Measurements from ENCODE around the gene MDP1. TPM values are rescaled to one million over a fixed set of nuclear protein-coding genes. Genes with fewer than 3 reads are reported as not detected.

MDP1 gene
- total RNA-seq, 1 experiment from 2014 or later: 8.9 TPM

DNA sequence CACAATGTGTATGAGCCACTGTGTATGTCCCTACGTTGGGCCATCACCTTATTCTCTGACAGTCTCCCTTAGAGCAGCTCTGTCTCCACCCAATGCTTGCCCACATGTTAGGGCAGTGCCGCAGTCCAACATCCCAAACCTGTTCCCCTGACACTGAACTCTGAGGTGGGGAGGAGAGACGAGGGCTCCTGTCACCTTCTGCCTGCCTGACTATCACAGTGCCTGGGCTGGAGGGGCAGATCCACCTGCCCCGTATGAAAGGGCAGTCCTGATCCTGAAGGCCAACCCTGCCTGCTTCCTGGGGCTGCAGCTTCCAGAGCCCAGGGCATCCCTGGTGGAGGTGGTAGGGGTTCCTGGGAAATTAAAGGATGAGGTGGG lies 44.9 kb upstream of the MDP1 start:
- H3K27me3 ChIP-seq (ENCODE audit: control insufficient read depth, insufficient read depth, low read length): no peaks in the 10 kb centered on the region
- ATAC-seq (no peak), DNase-seq (ENCODE audit: low read depth, low spot score) (no peak)
- no peak overlapping the region for H3K4me3 ChIP-seq (ENCODE audit: low read depth in 2 of 2, low read length in 2 of 2)
- no TSS peak for BruUV-seq (replicated peaks)
- no peaks in the 10 kb centered on the region for H3K9me3 ChIP-seq (ENCODE audit: control insufficient read depth, insufficient read depth, low read depth, low read length)
- POLR2A ChIA-PET: no interaction called here
- H3K27ac ChIP-seq (ENCODE audit: low read length): no peak overlapping the region
- H3K4me1 ChIP-seq (ENCODE audit: control insufficient read depth, insufficient read depth, low read length): no peaks in the 10 kb centered on the region
- intact Hi-C loops (cut with micrococcal nuclease; ENCODE audit: unreplicated experiment): no loop called here
- H3K36me3 ChIP-seq (ENCODE audit: control insufficient read depth, insufficient read depth, low read length): no peaks in the 10 kb centered on the region
- in situ Hi-C loops (cut with HindIII; ENCODE audit: low pct_unique_long_range_greater_than_20kb, low sequenced_read_pairs): no loop called here
- CTCF ChIA-PET: no interaction called here
- no peak for TF ChIP-seq TCF7L2 (IDR thresholded peaks at IDR 0.05; ENCODE audit: low read depth, low read length)
- TF ChIP-seq POLR2AphosphoS5 (IDR thresholded peaks at IDR 0.05; ENCODE audit: low read depth, low read length): no peak
- no peak for TF ChIP-seq SIN3A (IDR thresholded peaks at IDR 0.05; ENCODE audit: borderline replicate concordance, insufficient read depth, low read depth, low read length)
- TF ChIP-seq, protein P1, sequence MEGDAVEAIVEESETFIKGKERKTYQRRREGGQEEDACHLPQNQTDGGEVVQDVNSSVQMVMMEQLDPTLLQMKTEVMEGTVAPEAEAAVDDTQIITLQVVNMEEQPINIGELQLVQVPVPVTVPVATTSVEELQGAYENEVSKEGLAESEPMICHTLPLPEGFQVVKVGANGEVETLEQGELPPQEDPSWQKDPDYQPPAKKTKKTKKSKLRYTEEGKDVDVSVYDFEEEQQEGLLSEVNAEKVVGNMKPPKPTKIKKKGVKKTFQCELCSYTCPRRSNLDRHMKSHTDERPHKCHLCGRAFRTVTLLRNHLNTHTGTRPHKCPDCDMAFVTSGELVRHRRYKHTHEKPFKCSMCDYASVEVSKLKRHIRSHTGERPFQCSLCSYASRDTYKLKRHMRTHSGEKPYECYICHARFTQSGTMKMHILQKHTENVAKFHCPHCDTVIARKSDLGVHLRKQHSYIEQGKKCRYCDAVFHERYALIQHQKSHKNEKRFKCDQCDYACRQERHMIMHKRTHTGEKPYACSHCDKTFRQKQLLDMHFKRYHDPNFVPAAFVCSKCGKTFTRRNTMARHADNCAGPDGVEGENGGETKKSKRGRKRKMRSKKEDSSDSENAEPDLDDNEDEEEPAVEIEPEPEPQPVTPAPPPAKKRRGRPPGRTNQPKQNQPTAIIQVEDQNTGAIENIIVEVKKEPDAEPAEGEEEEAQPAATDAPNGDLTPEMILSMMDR (IDR thresholded peaks at IDR 0.05): no peak
- TF ChIP-seq, protein P2, sequence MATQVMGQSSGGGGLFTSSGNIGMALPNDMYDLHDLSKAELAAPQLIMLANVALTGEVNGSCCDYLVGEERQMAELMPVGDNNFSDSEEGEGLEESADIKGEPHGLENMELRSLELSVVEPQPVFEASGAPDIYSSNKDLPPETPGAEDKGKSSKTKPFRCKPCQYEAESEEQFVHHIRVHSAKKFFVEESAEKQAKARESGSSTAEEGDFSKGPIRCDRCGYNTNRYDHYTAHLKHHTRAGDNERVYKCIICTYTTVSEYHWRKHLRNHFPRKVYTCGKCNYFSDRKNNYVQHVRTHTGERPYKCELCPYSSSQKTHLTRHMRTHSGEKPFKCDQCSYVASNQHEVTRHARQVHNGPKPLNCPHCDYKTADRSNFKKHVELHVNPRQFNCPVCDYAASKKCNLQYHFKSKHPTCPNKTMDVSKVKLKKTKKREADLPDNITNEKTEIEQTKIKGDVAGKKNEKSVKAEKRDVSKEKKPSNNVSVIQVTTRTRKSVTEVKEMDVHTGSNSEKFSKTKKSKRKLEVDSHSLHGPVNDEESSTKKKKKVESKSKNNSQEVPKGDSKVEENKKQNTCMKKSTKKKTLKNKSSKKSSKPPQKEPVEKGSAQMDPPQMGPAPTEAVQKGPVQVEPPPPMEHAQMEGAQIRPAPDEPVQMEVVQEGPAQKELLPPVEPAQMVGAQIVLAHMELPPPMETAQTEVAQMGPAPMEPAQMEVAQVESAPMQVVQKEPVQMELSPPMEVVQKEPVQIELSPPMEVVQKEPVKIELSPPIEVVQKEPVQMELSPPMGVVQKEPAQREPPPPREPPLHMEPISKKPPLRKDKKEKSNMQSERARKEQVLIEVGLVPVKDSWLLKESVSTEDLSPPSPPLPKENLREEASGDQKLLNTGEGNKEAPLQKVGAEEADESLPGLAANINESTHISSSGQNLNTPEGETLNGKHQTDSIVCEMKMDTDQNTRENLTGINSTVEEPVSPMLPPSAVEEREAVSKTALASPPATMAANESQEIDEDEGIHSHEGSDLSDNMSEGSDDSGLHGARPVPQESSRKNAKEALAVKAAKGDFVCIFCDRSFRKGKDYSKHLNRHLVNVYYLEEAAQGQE (IDR thresholded peaks at IDR 0.05; ENCODE audit: insufficient read depth in 1 of 2, low read depth in 2 of 2, low read length in 1 of 2): no peak

DNA sequence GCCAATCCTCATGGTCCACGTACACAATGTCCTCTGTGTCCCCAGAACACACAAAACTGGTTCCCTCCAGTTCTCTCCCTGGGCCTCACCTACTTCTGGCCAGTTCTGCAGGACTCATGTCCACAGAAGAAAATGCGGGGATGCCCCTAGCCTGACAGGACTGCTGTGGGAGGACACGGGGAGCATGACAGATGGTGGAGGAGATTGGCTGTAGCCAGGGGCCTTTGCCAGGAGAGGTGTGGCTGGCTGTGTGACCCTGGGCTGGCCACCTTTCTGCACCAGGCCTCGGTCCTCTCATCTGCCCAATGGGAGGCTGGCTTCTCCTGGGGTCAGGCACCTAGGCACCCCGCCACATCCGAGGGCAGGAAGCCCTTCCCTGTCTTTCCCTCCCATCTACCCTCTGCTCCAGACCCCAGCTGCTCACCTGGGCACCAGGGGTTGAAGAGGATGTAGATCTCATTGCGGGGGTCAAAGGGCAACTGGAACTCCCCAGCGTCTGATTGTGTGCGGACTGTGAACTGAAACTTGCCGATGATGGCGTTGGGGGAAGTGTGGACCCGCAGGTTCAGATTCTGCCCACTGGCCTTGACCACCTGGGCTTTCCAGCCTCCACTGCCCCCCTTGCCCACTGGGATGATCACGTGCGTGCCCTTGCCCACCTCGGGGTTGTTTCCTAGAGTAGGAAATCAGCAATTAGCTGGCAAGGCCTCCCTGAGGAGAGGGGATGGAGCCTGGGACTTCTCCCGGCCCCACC lies 44.3 kb upstream of the MDP1 start:
- no peak overlapping the region for H3K27ac ChIP-seq (ENCODE audit: low read length)
- POLR2A ChIA-PET: no interaction called here
- no peak overlapping the region for H3K4me3 ChIP-seq (ENCODE audit: low read depth in 2 of 2, low read length in 2 of 2)
- H3K9me3 ChIP-seq (ENCODE audit: control insufficient read depth, insufficient read depth, low read depth, low read length): no peaks in the 10 kb centered on the region
- no peak for TF ChIP-seq POLR2AphosphoS5 (IDR thresholded peaks at IDR 0.05; ENCODE audit: low read depth, low read length)
- TF ChIP-seq, protein P1 (IDR thresholded peaks at IDR 0.05): no peak
- no peak for TF ChIP-seq TCF7L2 (IDR thresholded peaks at IDR 0.05; ENCODE audit: low read depth, low read length)
- no peak for TF ChIP-seq SIN3A (IDR thresholded peaks at IDR 0.05; ENCODE audit: borderline replicate concordance, insufficient read depth, low read depth, low read length)
- TF ChIP-seq, protein P2 (IDR thresholded peaks at IDR 0.05; ENCODE audit: insufficient read depth in 1 of 2, low read depth in 2 of 2, low read length in 1 of 2): no peak
- DNase-seq (ENCODE audit: low read depth, low spot score) (no peak), ATAC-seq (no peak)
- in situ Hi-C loops (cut with HindIII; ENCODE audit: low pct_unique_long_range_greater_than_20kb, low sequenced_read_pairs): no loop called here
- intact Hi-C loops (cut with micrococcal nuclease; ENCODE audit: unreplicated experiment): no loop called here
- H3K4me1 ChIP-seq (ENCODE audit: control insufficient read depth, insufficient read depth, low read length): no peaks in the 10 kb centered on the region
- CTCF ChIA-PET: no interaction called here
- no peaks in the 10 kb centered on the region for H3K27me3 ChIP-seq (ENCODE audit: control insufficient read depth, insufficient read depth, low read length)
- BruUV-seq (replicated peaks): no TSS peak
- H3K36me3 ChIP-seq (ENCODE audit: control insufficient read depth, insufficient read depth, low read length): no peaks in the 10 kb centered on the region

Measured in Panc1 (cell line).